HepG2 (cell line): ENCODE data around the gene ZMYND19. TPM values are rescaled to one million over a fixed set of nuclear protein-coding genes. Genes with fewer than 3 reads are reported as not detected.
A peak's percentile ranks its signal among the peaks of the same experiment; 100 is the strongest.

Source experiments
- ARNT ChIP-seq: fragments of 450-650 bp; IDR thresholded peaks from 2 replicates; pipeline ENCODE4 v1.6.1; 2017
- HNF1B ChIP-seq: sonication (generic); formaldehyde crosslinking; IDR thresholded peaks from 2 replicates; pipeline ENCODE4 v1.5.1; 2020; ENCODE audit warnings: mild to moderate bottlenecking, moderate library complexity, missing genetic modification reagents
- RXRA ChIP-seq: sonication (generic); formaldehyde crosslinking; IDR thresholded peaks from 2 replicates; pipeline ENCODE4 v1.5.1; 2020; ENCODE audit warnings: missing genetic modification reagents
- USF2 ChIP-seq, 2 experiments: sonication (generic) in 1 of 2; formaldehyde crosslinking in 1 of 2; IDR thresholded peaks; 2 replicates each; pipeline versions ENCODE4 v1.5.1 to v1.6.1; 2011 to 2020; ENCODE audit warnings: borderline replicate concordance in 1 of 2, low read depth in 1 of 2, low read length in 1 of 2, mild to moderate bottlenecking in 1 of 2, missing genetic modification reagents in 1 of 2, moderate library complexity in 1 of 2
- ZFAT ChIP-seq: sonication (generic); formaldehyde crosslinking; conservative IDR thresholded peaks from 2 replicates; pipeline ENCODE4 v1.8.1; 2023; ENCODE audit warnings: missing genetic modification reagents, inconsistent platforms
- ZNF280B ChIP-seq: sonication (generic); formaldehyde crosslinking; IDR thresholded peaks from 2 replicates; pipeline ENCODE4 v1.5.0; 2020; ENCODE audit warnings: missing genetic modification reagents, mild to moderate bottlenecking, borderline replicate concordance
- ZNF383 ChIP-seq: sonication (generic); formaldehyde crosslinking; IDR thresholded peaks from 2 replicates; pipeline ENCODE4 v1.4.0; 2020; ENCODE audit warnings: missing genetic modification reagents, mild to moderate bottlenecking, borderline replicate concordance
- polyA plus RNA-seq, 8 experiments: library from polyadenylated mRNA; depleted of rRNA in 3 of 8; stranded (reverse) in 7 of 8; unstranded in 1 of 8; fragments of >200 nt; fragmentation: Illumina TruSeq in 4 of 8; extraction: Trizol in 4 of 8; gene quantifications; 2 replicates each; pipeline versions ENCODE4 v1.2.1 to v1.2.3, GENCODE V29; 2011 to 2016; ENCODE audit warnings: low read depth in 4 of 8, missing spikeins in 1 of 8, mixed read lengths in 1 of 8; ENCODE audit not compliant: insufficient read depth in 1 of 8
- total RNA-seq, 5 experiments: library from RNA; depleted of rRNA; stranded (reverse); fragments of >200 nt; fragmentation: Illumina TruSeq; extraction: Trizol; gene quantifications; 2 replicates each; pipeline ENCODE4 v1.2.3, GENCODE V29; 2016; ENCODE audit warnings: low read depth in 1 of 5

The ZMYND19 gene
- total and polyA plus RNA-seq, 2 of the 13 experiments (the other 11 are each of a cell fraction or from before 2014, with no cell fraction given): 21.3 to 38.7 TPM

GRCh38 chr9:137618105-137619067 lies 28.1 kb upstream of the ZMYND19 start, which contains the start of gene EHMT1 (continued):
- TF ChIP-seq HNF1B (CRISPR knock-in tag): peak; percentile 38; the same call in 1 of the 2 replicates
- peak; percentile 47 for TF ChIP-seq RXRA (CRISPR knock-in tag)
- no peak for TF ChIP-seq ARNT
- TF ChIP-seq ZFAT (CRISPR knock-in tag): no peak
- TF ChIP-seq ZNF280B (CRISPR knock-in tag): no peak; the same call in 1 of the 2 replicates
- no peak for TF ChIP-seq USF2 (IDR thresholded peaks at IDR 0.05; ENCODE audit: low read depth, low read length)
- no peak for TF ChIP-seq USF2 (CRISPR knock-in tag; IDR thresholded peaks at IDR 0.05; ENCODE audit: borderline replicate concordance)
- TF ChIP-seq ZNF383 (CRISPR knock-in tag): no peak
